Upper lobe of right lung (tissue), 1 donor: ENCODE results near the gene INHBE. TPM values are rescaled to one million over a fixed set of nuclear protein-coding genes. Genes with fewer than 3 reads are reported as not detected.
"Not testable (repeated sequence)": the region's sequence is repeated elsewhere in the genome, so short reads cannot be mapped to it uniquely, and the experiment has no call there.

Experiments used
- ATAC-seq: fragments of 200-7000 bp; cut with Tn5 transposase; one replicate; pipeline ENCODE4 v1.9.1; 2020; ENCODE audit warnings: mild to moderate bottlenecking, moderate library complexity
- DNase-seq: peaks from one replicate; pipeline ENCODE4 v3.0.0-alpha.2; 2020
- H3K27ac ChIP-seq: fragments of 200-600 bp; one replicate; pipeline ENCODE4 v1.8.0; 2022
- H3K27me3 ChIP-seq: fragments of 200-600 bp; one replicate; pipeline ENCODE4 v1.8.0; 2022; ENCODE audit warnings: mild to moderate bottlenecking
- H3K36me3 ChIP-seq: fragments of 200-600 bp; one replicate; pipeline ENCODE4 v1.8.0; 2022
- H3K4me1 ChIP-seq: fragments of 200-600 bp; one replicate; pipeline ENCODE4 v1.8.0; 2022
- H3K4me3 ChIP-seq: fragments of 200-600 bp; one replicate; pipeline ENCODE4 v1.8.0; 2022; ENCODE audit warnings: mild to moderate bottlenecking
- H3K9me3 ChIP-seq: fragments of 200-600 bp; one replicate; pipeline ENCODE4 v1.8.0; 2022
- CTCF ChIP-seq: fragments of 200-600 bp; IDR thresholded peaks from one replicate; pipeline ENCODE4 v1.8.0; 2022; ENCODE audit warnings: antibody characterized with exemption
- intact Hi-C: fragments of 100-400 bp; cut with DNase I; formaldehyde crosslinking; loops from one replicate; pipeline ENCODE4 v1.11.0; 2022
- total RNA-seq: library from RNA; stranded (reverse); fragmentation: NEBNext Ultra II Directional; extraction: Animal tissue kit (Norgen Biotek cat#: 25700); gene quantifications from one replicate; pipeline ENCODE4 v1.2.1, GENCODE V29; 2021
- donor health status: DM: no; HTN: yes; CAD: no; lungs with severe emphysema.

Gene INHBE
- total RNA-seq, 1 donor from 2014 or later, result not detected

- no peak overlapping the region for H3K4me3 ChIP-seq
- ATAC-seq (no peak), DNase-seq (no peak)
- H3K27me3 ChIP-seq, result no peaks in the 10 kb centered on the region
- intact Hi-C loops, result no loop called here
- no peak for TF ChIP-seq CTCF
- peaks cover 60% of the 10 kb centered on the region for H3K36me3 ChIP-seq
- no peaks in the 10 kb centered on the region for H3K4me1 ChIP-seq
- H3K9me3 ChIP-seq, result no peaks in the 10 kb centered on the region
- no peak overlapping the region for H3K27ac ChIP-seq
Observed at GRCh38 chr12:57496822-57497221, 41.7 kb downstream of the INHBE start.

- no peak for ATAC-seq
- TF ChIP-seq CTCF, result no peak
- no peaks in the 10 kb centered on the region for H3K9me3 ChIP-seq
- H3K27me3 ChIP-seq, result no peaks in the 10 kb centered on the region
- no peak for DNase-seq
- H3K36me3 ChIP-seq, result peaks cover 60% of the 10 kb centered on the region
- H3K27ac ChIP-seq, result no peak overlapping the region
- no peaks in the 10 kb centered on the region for H3K4me1 ChIP-seq
- intact Hi-C loops, result no loop called here
- no peak overlapping the region for H3K4me3 ChIP-seq
Observed at GRCh38 chr12:57497223-57498131, 42.4 kb downstream of the INHBE start.

- TF ChIP-seq CTCF, result no peak
- H3K27me3 ChIP-seq, result no peaks in the 10 kb centered on the region
- intact Hi-C loops, result no loop called here
- DNase-seq, result no peak
- ATAC-seq, result no peak
- no peak overlapping the region for H3K4me3 ChIP-seq
- H3K36me3 ChIP-seq, result peaks cover 62% of the 10 kb centered on the region
- no peak overlapping the region for H3K27ac ChIP-seq
- H3K4me1 ChIP-seq, result no peaks in the 10 kb centered on the region
- H3K9me3 ChIP-seq, result no peaks in the 10 kb centered on the region
Observed at GRCh38 chr12:57498132-57498502, 43.0 kb downstream of the INHBE start.

GRCh38 chr12:57498571-57498970, 43.5 kb downstream of the INHBE start:
- Histone ChIP-seq H3K27me3 (no peaks in the 10 kb centered on the region), H3K27ac (no peak overlapping the region), H3K36me3 (peaks cover 67% of the 10 kb centered on the region), H3K9me3 (no peaks in the 10 kb centered on the region), H3K4me3 (no peak overlapping the region), H3K4me1 (no peaks in the 10 kb centered on the region)
- ATAC-seq (no peak), DNase-seq (no peak)
- intact Hi-C loops, result no loop called here
- no peak for TF ChIP-seq CTCF

GRCh38 chr12:57500213-57500612, 45.1 kb downstream of the INHBE start:
- TF ChIP-seq CTCF, result no peak
- no peaks in the 10 kb centered on the region for H3K9me3 ChIP-seq
- no peak for DNase-seq
- no peaks in the 10 kb centered on the region for H3K4me1 ChIP-seq
- intact Hi-C loops, result no loop called here
- H3K27ac ChIP-seq, result no peak overlapping the region
- ATAC-seq, result no peak
- H3K36me3 ChIP-seq, result peaks cover 80% of the 10 kb centered on the region
- no peaks in the 10 kb centered on the region for H3K27me3 ChIP-seq
- no peak overlapping the region for H3K4me3 ChIP-seq

- DNase-seq, H3K27ac ChIP-seq, intact Hi-C loops: not testable (repeated sequence)
Observed at GRCh38 chr12:57502311-57502969, 47.3 kb downstream of the INHBE start.

GRCh38 chr12:57506541-57506940, 51.4 kb downstream of the INHBE start:
- DNase-seq, ATAC-seq, H3K9me3 ChIP-seq, H3K27ac ChIP-seq, H3K27me3 ChIP-seq, intact Hi-C loops, H3K4me3 ChIP-seq, H3K4me1 ChIP-seq: not testable (repeated sequence)
- H3K36me3 ChIP-seq, result peaks cover 80% of the 10 kb centered on the region

More at GRCh38 chr12:57502311-57502969, 47.3 kb downstream of the INHBE start:
- not testable (repeated sequence) for H3K4me1 ChIP-seq, H3K9me3 ChIP-seq, H3K27me3 ChIP-seq, H3K4me3 ChIP-seq, ATAC-seq
- H3K36me3 ChIP-seq, result peaks cover 84% of the 10 kb centered on the region
